Lung (tissue), 12 donors: Measurements from ENCODE around the gene TSC22D2. TPM values are rescaled to one million over a fixed set of nuclear protein-coding genes. Genes with fewer than 3 reads are reported as not detected.
A peak's percentile ranks its signal among the peaks of the same experiment; 100 is the strongest.

Experiments
- ATAC-seq: fragments of 200-7000 bp; cut with Tn5 transposase; one replicate; pipeline ENCODE4 v1.9.1; 2020; ENCODE audit warnings: moderate number of reproducible peaks; ENCODE audit not compliant: insufficient read depth, low FRiP score
- DNase-seq, 3 donors: peaks; one replicate each; pipeline ENCODE4 v3.0.0-alpha.2; 2013 to 2017
- H3K27ac ChIP-seq, 2 donors: one replicate each; pipeline ENCODE4 v1.5.1; 2013; ENCODE audit warnings: mild to moderate bottlenecking in 2 of 2, moderate library complexity in 2 of 2, control low read depth in 1 of 2, inconsistent platforms in 1 of 2, low read depth in 1 of 2, low read length in 1 of 2
- H3K27me3 ChIP-seq, 3 donors: one replicate each; pipeline ENCODE4 v1.5.1; 2013; ENCODE audit warnings: low read length in 2 of 3; ENCODE audit not compliant: control insufficient read depth in 3 of 3, insufficient read depth in 3 of 3
- H3K36me3 ChIP-seq, 4 donors: one replicate each; pipeline ENCODE4 v1.5.1; 2013; ENCODE audit warnings: low read length in 4 of 4, mild to moderate bottlenecking in 1 of 4, moderate library complexity in 1 of 4; ENCODE audit not compliant: control insufficient read depth in 4 of 4, insufficient read depth in 4 of 4
- H3K4me1 ChIP-seq, 5 donors: one replicate each; pipeline ENCODE4 v1.5.1; 2013; ENCODE audit warnings: low read length in 5 of 5, mild to moderate bottlenecking in 2 of 5, moderate library complexity in 1 of 5; ENCODE audit not compliant: control insufficient read depth in 5 of 5, insufficient read depth in 5 of 5
- H3K4me3 ChIP-seq: one replicate; pipeline ENCODE4 v1.5.1; 2013; ENCODE audit warnings: mild to moderate bottlenecking, control low read depth, moderate library complexity
- H3K9ac ChIP-seq, 2 donors: one replicate each; pipeline ENCODE4 v1.5.1; 2013; ENCODE audit warnings: low read length in 2 of 2, control low read depth in 1 of 2; ENCODE audit not compliant: insufficient read depth in 1 of 2
- H3K9me3 ChIP-seq, 4 donors: one replicate each; pipeline ENCODE4 v1.5.1; 2013; ENCODE audit warnings: low read length in 3 of 4, mild to moderate bottlenecking in 1 of 4, moderate library complexity in 1 of 4; ENCODE audit not compliant: control insufficient read depth in 4 of 4, insufficient read depth in 3 of 4
- CTCF ChIP-seq: IDR thresholded peaks from 2 replicates; pipeline ENCODE4 v1.5.1; 2012; ENCODE audit warnings: mild to moderate bottlenecking; ENCODE audit errors: control extremely low read depth, extremely low read depth
- WGBS, 2 donors: extraction: QIAGEN DNeasy Blood & Tissue Kit; methylation state at CpG; one replicate each; pipeline ENCODE4 v1.1.7; 2013; 5-methylcytosine and 5-hydroxymethylcytosine counted together
- polyA plus RNA-seq, 2 donors: library from polyadenylated mRNA; stranded (reverse); fragments of 200-250 nt; gene quantifications; one replicate each; pipeline ENCODE4 v1.2.1, GENCODE V29; 2013
- total RNA-seq, 2 donors: library from RNA; depleted of rRNA in 1 of 2; stranded (reverse); fragments of >200 nt in 1 of 2; gene quantifications; one replicate each; pipeline ENCODE4 v1.2.1, GENCODE V29; 2014 to 2021
- donor health status: control.
- donor health status: control.
- donor health status: Bipolar disorder and iron deficiency.
- donor health status: healthy.
- donor health status: DM: yes; HTN: yes; CAD: no.

Gene TSC22D2
- total and polyA plus RNA-seq, 4 donors = 8.8 to 57.7 (median 18.7) TPM

- Histone ChIP-seq H3K27ac (peak overlapping the region; percentile 40 to 96), H3K4me1 (peaks cover 2 to 68% (median 7%) of the 10 kb centered on the region in 5 donors), H3K27me3 (no peaks in the 10 kb centered on the region), H3K9me3 (peaks cover 0 to 1% (median 0%) of the 10 kb centered on the region in 4 donors), H3K9ac (peak overlapping the region in 1 of 2 donors; percentile 98), H3K36me3 (no peaks in the 10 kb centered on the region), H3K4me3 (no peak overlapping the region)
- DNase-seq (peak; percentile 85 to 99 (median 98)), ATAC-seq (peak; percentile 56)
- 28 to 59% methylated on average over 6 of the region's 6 CpGs for WGBS, 2 donors
- no peak for TF ChIP-seq CTCF
Measured at GRCh38 chr3:150371741-150372254, 36.3 kb upstream of the TSC22D2 start.

- Histone ChIP-seq H3K4me1 (peaks cover 2 to 67% (median 8%) of the 10 kb centered on the region in 5 donors), H3K27ac (peak overlapping the region in 1 of 2 donors; percentile 96), H3K36me3 (no peaks in the 10 kb centered on the region), H3K9me3 (peaks cover 0 to 1% (median 0%) of the 10 kb centered on the region in 4 donors), H3K4me3 (no peak overlapping the region), H3K27me3 (no peaks in the 10 kb centered on the region), H3K9ac (peak overlapping the region in 1 of 2 donors; percentile 62)
- DNase-seq (no peak), ATAC-seq (no peak)
- 70 to 91% methylated on average over 2 of the region's 2 CpGs for WGBS, 2 donors
- TF ChIP-seq CTCF = no peak
Measured at GRCh38 chr3:150372320-150372719, 35.8 kb upstream of the TSC22D2 start.

- DNase-seq = peak in 2 of 3 donors; percentile 44 to 55
- no peak for TF ChIP-seq CTCF
- H3K4me3 ChIP-seq = no peak overlapping the region
- WGBS, 2 donors = 33 to 60% methylated on average over 1 of the region's 1 CpG
- H3K36me3 ChIP-seq = no peaks in the 10 kb centered on the region
- H3K4me1 ChIP-seq = peaks cover 2 to 63% (median 8%) of the 10 kb centered on the region in 5 donors
- H3K27ac ChIP-seq = no peak overlapping the region
- no peaks in the 10 kb centered on the region for H3K27me3 ChIP-seq
- H3K9ac ChIP-seq = no peak overlapping the region
- ATAC-seq = no peak
- peaks cover 0 to 1% (median 0%) of the 10 kb centered on the region in 4 donors for H3K9me3 ChIP-seq
Measured at GRCh38 chr3:150372722-150373121, 35.4 kb upstream of the TSC22D2 start.
